Stomach smooth muscle (tissue), 2 donors: ENCODE data around the gene PLA2G4A.
A peak's percentile ranks its signal among the peaks of the same experiment; 100 is the strongest.

Source experiments
- H3K27ac ChIP-seq: one replicate; pipeline ENCODE4 v1.7.0; 2013; ENCODE audit warnings: mild to moderate bottlenecking, low read length, inconsistent platforms
- H3K27me3 ChIP-seq, 2 donors: one replicate each; pipeline ENCODE4 v1.7.0; 2013; ENCODE audit warnings: low read length in 2 of 2; ENCODE audit not compliant: insufficient read depth in 2 of 2, control insufficient read depth in 1 of 2
- H3K36me3 ChIP-seq, 2 donors: one replicate each; pipeline ENCODE4 v1.7.0; 2013; ENCODE audit warnings: low read length in 2 of 2; ENCODE audit not compliant: control insufficient read depth in 2 of 2, insufficient read depth in 2 of 2
- H3K4me1 ChIP-seq: one replicate; pipeline ENCODE4 v1.7.0; 2013; ENCODE audit warnings: low read length; ENCODE audit not compliant: control insufficient read depth, insufficient read depth
- H3K4me3 ChIP-seq, 2 donors: one replicate each; pipeline ENCODE4 v1.7.0; 2013; ENCODE audit warnings: low read length in 2 of 2
- H3K9ac ChIP-seq, 2 donors: one replicate each; pipeline ENCODE4 v1.7.0; 2013; ENCODE audit warnings: low read length in 2 of 2, mild to moderate bottlenecking in 1 of 2
- H3K9me3 ChIP-seq, 2 donors: one replicate each; pipeline ENCODE4 v1.7.0; 2013; ENCODE audit warnings: low read length in 2 of 2; ENCODE audit not compliant: control insufficient read depth in 2 of 2
- donor health status: healthy.
- donor health status: Pancreatic carcinoma.

The PLA2G4A gene

GRCh38 chr1:186975220-186975619, 146.5 kb downstream of the PLA2G4A start:
- Histone ChIP-seq H3K4me1 (peaks cover 2% of the 10 kb centered on the region), H3K36me3 (no peaks in the 10 kb centered on the region), H3K27me3 (no peaks in the 10 kb centered on the region), H3K4me3 (peak overlapping the region in 1 of 2 donors; percentile 22), H3K9ac (peak overlapping the region in 1 of 2 donors; percentile 11), H3K27ac (peak overlapping the region; percentile 53), H3K9me3 (no peaks in the 10 kb centered on the region)

DNA sequence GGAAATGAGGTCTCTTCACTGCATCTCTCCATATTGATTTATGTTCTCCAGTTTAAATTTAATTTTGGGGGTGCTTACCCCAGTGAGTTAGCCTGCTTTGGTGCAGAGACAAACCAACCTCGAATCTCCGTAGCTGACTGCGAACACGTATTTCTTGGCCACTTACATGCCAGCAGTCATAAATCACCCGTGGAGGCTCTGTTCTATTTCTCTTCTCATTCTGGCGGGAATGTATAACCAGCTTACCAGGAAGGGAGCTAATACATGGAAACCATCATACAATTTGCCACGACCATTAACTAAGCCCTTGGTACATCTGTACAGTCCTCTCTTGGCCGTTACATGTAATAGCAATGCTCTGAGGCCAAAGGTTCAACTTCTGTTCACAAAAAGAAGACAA, 148.0 kb downstream of the PLA2G4A start:
- Histone ChIP-seq H3K4me3 (no peak overlapping the region), H3K36me3 (no peaks in the 10 kb centered on the region), H3K4me1 (peaks cover 2% of the 10 kb centered on the region), H3K27me3 (no peaks in the 10 kb centered on the region), H3K9me3 (no peaks in the 10 kb centered on the region), H3K9ac (no peak overlapping the region), H3K27ac (peak overlapping the region; percentile 53)

GRCh38 chr1:186977266-186977957, 148.7 kb downstream of the PLA2G4A start:
- H3K4me1 ChIP-seq = peaks cover 2% of the 10 kb centered on the region
- H3K9ac ChIP-seq = no peak overlapping the region
- peak overlapping the region; percentile 53 for H3K27ac ChIP-seq

DNA sequence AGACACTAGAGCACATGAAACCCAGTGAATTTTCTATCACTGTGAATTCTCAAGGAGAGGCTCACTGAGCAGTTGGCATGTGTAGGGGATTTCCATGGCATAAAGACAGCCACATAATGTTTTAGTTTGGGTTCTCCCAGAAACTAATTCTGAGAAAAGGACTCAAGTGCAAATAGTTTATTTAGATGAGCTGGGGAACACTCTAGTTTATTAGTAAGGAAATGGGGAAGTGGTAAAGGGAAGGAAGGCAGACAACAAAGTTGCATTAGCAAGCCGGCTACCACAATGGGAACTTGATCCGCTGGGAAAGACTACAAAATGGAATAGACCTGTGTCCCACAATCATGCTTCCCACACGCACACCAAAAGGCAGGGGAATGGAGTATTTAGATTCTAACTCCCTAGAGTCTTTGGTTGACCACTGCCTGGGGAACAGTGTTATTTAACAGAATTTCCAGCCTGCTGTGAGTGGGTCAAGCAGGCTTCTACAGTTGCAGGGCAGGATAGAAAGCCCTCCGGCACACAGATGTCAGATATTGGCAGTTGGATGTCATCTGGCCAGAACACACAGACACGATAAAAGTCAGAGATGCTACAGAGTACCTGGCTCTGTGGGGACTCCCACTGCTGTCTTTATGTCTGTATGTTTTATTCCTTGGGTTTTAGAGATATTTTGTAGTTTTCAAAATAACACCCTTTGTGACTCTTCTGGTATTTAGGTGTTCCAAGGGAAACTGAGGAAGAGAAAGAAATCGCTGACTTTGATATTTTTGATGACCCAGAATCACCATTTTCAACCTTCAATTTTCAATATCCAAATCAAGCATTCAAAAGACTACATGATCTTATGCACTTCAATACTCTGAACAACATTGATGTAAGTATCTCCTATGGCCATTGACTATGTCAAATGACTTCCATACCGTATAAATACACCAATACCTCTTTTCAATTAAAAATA, 150.1 kb downstream of the PLA2G4A start:
- Histone ChIP-seq H3K36me3 (no peaks in the 10 kb centered on the region), H3K9ac (no peak overlapping the region), H3K4me1 (peaks cover 3% of the 10 kb centered on the region), H3K27ac (peak overlapping the region; percentile 38), H3K9me3 (no peaks in the 10 kb centered on the region), H3K27me3 (no peaks in the 10 kb centered on the region), H3K4me3 (no peak overlapping the region)

More at GRCh38 chr1:186977266-186977957, 148.7 kb downstream of the PLA2G4A start:
- no peaks in the 10 kb centered on the region for H3K27me3 ChIP-seq
- H3K9me3 ChIP-seq = no peaks in the 10 kb centered on the region
- H3K36me3 ChIP-seq = no peaks in the 10 kb centered on the region
- H3K4me3 ChIP-seq = no peak overlapping the region

DNA sequence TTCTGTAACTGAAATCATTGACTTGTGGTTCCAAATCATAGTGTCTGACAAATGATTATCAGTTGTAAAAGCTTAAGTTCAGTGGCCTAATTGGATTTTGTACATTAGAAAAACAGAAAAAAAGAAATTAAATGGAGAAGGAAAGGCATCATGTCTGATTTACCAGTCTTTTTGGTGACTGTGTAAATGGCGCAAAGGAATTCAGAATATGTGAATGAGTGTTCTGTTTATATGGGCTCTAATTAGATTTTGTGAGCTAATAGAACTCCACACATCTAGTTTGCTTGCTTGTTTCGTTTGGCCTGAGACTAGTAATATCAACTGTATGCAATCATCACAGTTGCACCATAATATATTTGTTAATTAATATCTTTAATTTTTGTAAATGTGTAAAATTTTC, 151.7 kb downstream of the PLA2G4A start:
- Histone ChIP-seq H3K4me3 (no peak overlapping the region), H3K27me3 (no peaks in the 10 kb centered on the region), H3K9me3 (no peaks in the 10 kb centered on the region), H3K9ac (no peak overlapping the region), H3K27ac (no peak overlapping the region), H3K4me1 (peaks cover 9% of the 10 kb centered on the region), H3K36me3 (no peaks in the 10 kb centered on the region)

- peak overlapping the region in 1 of 2 donors; percentile 25 for H3K9ac ChIP-seq
Observed at GRCh38 chr1:186982116-186982515, 153.4 kb downstream of the PLA2G4A start.

GRCh38 chr1:186983327-186983726, 154.6 kb downstream of the PLA2G4A start:
- Histone ChIP-seq H3K4me1 (peaks cover 7% of the 10 kb centered on the region), H3K9ac (peak overlapping the region in 1 of 2 donors; percentile 64), H3K9me3 (no peaks in the 10 kb centered on the region), H3K27ac (peak overlapping the region; percentile 77), H3K4me3 (no peak overlapping the region), H3K27me3 (no peaks in the 10 kb centered on the region), H3K36me3 (no peaks in the 10 kb centered on the region)

More at GRCh38 chr1:186982116-186982515, 153.4 kb downstream of the PLA2G4A start:
- Histone ChIP-seq H3K27ac (peak overlapping the region; percentile 77), H3K4me3 (no peak overlapping the region), H3K27me3 (no peaks in the 10 kb centered on the region), H3K9me3 (no peaks in the 10 kb centered on the region), H3K4me1 (peaks cover 7% of the 10 kb centered on the region), H3K36me3 (no peaks in the 10 kb centered on the region)

- Histone ChIP-seq H3K4me3 (no peak overlapping the region), H3K27ac (peak overlapping the region; percentile 13), H3K36me3 (no peaks in the 10 kb centered on the region), H3K4me1 (peaks cover 7% of the 10 kb centered on the region), H3K9ac (no peak overlapping the region), H3K9me3 (no peaks in the 10 kb centered on the region), H3K27me3 (no peaks in the 10 kb centered on the region)
Observed at GRCh38 chr1:186984959-186985358, 156.2 kb downstream of the PLA2G4A start.

DNA sequence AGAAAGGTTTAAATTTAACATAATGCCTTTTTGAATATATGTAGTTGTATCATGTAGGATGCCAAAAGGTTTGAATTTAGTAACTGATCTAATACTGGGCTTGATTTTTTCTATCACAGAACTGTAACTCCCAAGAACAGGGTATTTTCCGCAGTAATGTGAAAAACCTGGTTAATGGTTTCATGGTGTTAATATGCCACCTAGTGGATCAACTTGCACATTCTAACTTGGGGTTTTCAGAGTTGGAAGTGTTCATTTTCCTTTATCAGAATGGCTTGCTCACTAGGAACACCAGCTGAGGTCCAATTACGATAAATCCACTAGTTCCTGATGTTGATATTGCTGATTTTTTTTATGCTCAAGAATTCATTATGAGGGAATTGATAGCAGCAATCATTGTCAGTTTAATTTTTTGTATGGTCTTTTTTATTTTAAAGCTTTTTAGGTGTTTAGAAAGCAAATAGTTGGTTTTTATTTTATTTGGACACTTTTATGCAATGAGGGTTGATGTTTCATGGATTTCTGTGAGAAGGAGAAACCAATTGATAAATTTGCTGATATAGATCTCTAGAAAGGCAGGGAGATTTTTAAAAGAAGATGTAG, 157.2 kb downstream of the PLA2G4A start:
- Histone ChIP-seq H3K27ac (no peak overlapping the region), H3K9ac (peak overlapping the region in 1 of 2 donors; percentile 52), H3K4me1 (peaks cover 7% of the 10 kb centered on the region), H3K27me3 (no peaks in the 10 kb centered on the region), H3K36me3 (no peaks in the 10 kb centered on the region), H3K4me3 (no peak overlapping the region), H3K9me3 (no peaks in the 10 kb centered on the region)

GRCh38 chr1:186987065-186987464, 158.3 kb downstream of the PLA2G4A start:
- no peak overlapping the region for H3K9ac ChIP-seq
- no peaks in the 10 kb centered on the region for H3K9me3 ChIP-seq
- no peaks in the 10 kb centered on the region for H3K36me3 ChIP-seq
- no peak overlapping the region for H3K27ac ChIP-seq
- no peak overlapping the region for H3K4me3 ChIP-seq
- H3K4me1 ChIP-seq = peaks cover 7% of the 10 kb centered on the region
- H3K27me3 ChIP-seq = no peaks in the 10 kb centered on the region
